T-helper 2 cell treated with Interferon-gamma antibody and Interleukin-4, amounts not matched to agents 5 μg/mL and 100 μg/mL, for 36 hours (primary cell): Measurements from ENCODE around the gene UNC13C.

Source experiments
- DNase-seq: peaks from one replicate; pipeline ENCODE4 v3.0.0; 2021; ENCODE audit warnings: low spot score
- H3K27ac Mint-ChIP-seq: one replicate; pipeline ENCODE4 v1.8.0; 2021; ENCODE audit warnings: mild to moderate bottlenecking, mixed read lengths
- H3K27me3 Mint-ChIP-seq: one replicate; pipeline ENCODE4 v1.8.0; 2021; ENCODE audit warnings: low read depth, mixed read lengths
- H3K36me3 Mint-ChIP-seq: one replicate; pipeline ENCODE4 v1.8.0; 2021; ENCODE audit warnings: low read depth, mixed read lengths
- H3K4me1 Mint-ChIP-seq: one replicate; pipeline ENCODE4 v1.8.0; 2021; ENCODE audit warnings: low read depth, mixed read lengths
- H3K4me3 Mint-ChIP-seq: one replicate; pipeline ENCODE4 v1.8.0; 2022; ENCODE audit warnings: mild to moderate bottlenecking, moderate library complexity, mixed read lengths
- H3K9me3 Mint-ChIP-seq: one replicate; pipeline ENCODE4 v1.8.0; 2021; ENCODE audit warnings: mixed read lengths

The UNC13C gene

GRCh38 chr15:54227569-54227968 lies 249.3 kb downstream of the UNC13C start:
- no peak for DNase-seq
- Mint-ChIP-seq H3K4me3 (no peak overlapping the region), H3K4me1 (no peaks in the 10 kb centered on the region), H3K27ac (no peak overlapping the region), H3K9me3 (peaks cover 26% of the 10 kb centered on the region), H3K27me3 (no peaks in the 10 kb centered on the region), H3K36me3 (no peaks in the 10 kb centered on the region)

GRCh38 chr15:54250326-54250725 lies 272.1 kb downstream of the UNC13C start:
- H3K4me1 Mint-ChIP-seq = no peaks in the 10 kb centered on the region
- H3K27me3 Mint-ChIP-seq = no peaks in the 10 kb centered on the region
- DNase-seq = no peak
- no peaks in the 10 kb centered on the region for H3K36me3 Mint-ChIP-seq
- no peak overlapping the region for H3K27ac Mint-ChIP-seq
- no peaks in the 10 kb centered on the region for H3K9me3 Mint-ChIP-seq
- no peak overlapping the region for H3K4me3 Mint-ChIP-seq

- Mint-ChIP-seq H3K36me3 (no peaks in the 10 kb centered on the region), H3K4me3 (no peak overlapping the region), H3K27me3 (no peaks in the 10 kb centered on the region), H3K9me3 (peaks cover 6% of the 10 kb centered on the region), H3K4me1 (no peaks in the 10 kb centered on the region), H3K27ac (no peak overlapping the region)
- no peak for DNase-seq
Measured at GRCh38 chr15:54256190-54256589, 277.9 kb downstream of the UNC13C start.

GRCh38 chr15:54273928-54274327 lies 295.7 kb downstream of the UNC13C start:
- Mint-ChIP-seq H3K27ac (no peak overlapping the region), H3K4me1 (no peaks in the 10 kb centered on the region), H3K36me3 (no peaks in the 10 kb centered on the region), H3K9me3 (no peaks in the 10 kb centered on the region), H3K4me3 (no peak overlapping the region), H3K27me3 (no peaks in the 10 kb centered on the region)
- DNase-seq = no peak

GRCh38 chr15:54277834-54278233 lies 299.6 kb downstream of the UNC13C start:
- DNase-seq = no peak
- Mint-ChIP-seq H3K27me3 (no peaks in the 10 kb centered on the region), H3K4me3 (no peak overlapping the region), H3K9me3 (no peaks in the 10 kb centered on the region), H3K4me1 (no peaks in the 10 kb centered on the region), H3K36me3 (no peaks in the 10 kb centered on the region), H3K27ac (no peak overlapping the region)

GRCh38 chr15:54280726-54281125 lies 302.5 kb downstream of the UNC13C start:
- H3K27ac Mint-ChIP-seq = no peak overlapping the region
- H3K9me3 Mint-ChIP-seq = no peaks in the 10 kb centered on the region
- H3K4me1 Mint-ChIP-seq = no peaks in the 10 kb centered on the region

GRCh38 chr15:54282228-54282836 lies 304.1 kb downstream of the UNC13C start:
- Mint-ChIP-seq H3K4me1 (no peaks in the 10 kb centered on the region), H3K27me3 (no peaks in the 10 kb centered on the region)

More at GRCh38 chr15:54280726-54281125, 302.5 kb downstream of the UNC13C start:
- Mint-ChIP-seq H3K27me3 (no peaks in the 10 kb centered on the region), H3K36me3 (no peaks in the 10 kb centered on the region), H3K4me3 (no peak overlapping the region)
- no peak for DNase-seq

GRCh38 chr15:54288049-54288448 lies 309.8 kb downstream of the UNC13C start:
- Mint-ChIP-seq H3K9me3 (no peaks in the 10 kb centered on the region), H3K4me1 (no peaks in the 10 kb centered on the region), H3K36me3 (no peaks in the 10 kb centered on the region), H3K4me3 (no peak overlapping the region), H3K27ac (no peak overlapping the region), H3K27me3 (no peaks in the 10 kb centered on the region)
- no peak for DNase-seq

More at GRCh38 chr15:54282228-54282836, 304.1 kb downstream of the UNC13C start:
- no peak for DNase-seq
- no peak overlapping the region for H3K27ac Mint-ChIP-seq
- H3K36me3 Mint-ChIP-seq = no peaks in the 10 kb centered on the region
- no peak overlapping the region for H3K4me3 Mint-ChIP-seq
- H3K9me3 Mint-ChIP-seq = no peaks in the 10 kb centered on the region

- Mint-ChIP-seq H3K4me3 (no peak overlapping the region), H3K36me3 (no peaks in the 10 kb centered on the region), H3K27ac (no peak overlapping the region), H3K4me1 (no peaks in the 10 kb centered on the region), H3K9me3 (no peaks in the 10 kb centered on the region), H3K27me3 (no peaks in the 10 kb centered on the region)
- no peak for DNase-seq
Measured at GRCh38 chr15:54289590-54290136, 311.4 kb downstream of the UNC13C start.

GRCh38 chr15:54298396-54298795 lies 320.2 kb downstream of the UNC13C start:
- Mint-ChIP-seq H3K9me3 (no peaks in the 10 kb centered on the region), H3K4me1 (no peaks in the 10 kb centered on the region), H3K36me3 (no peaks in the 10 kb centered on the region), H3K27me3 (no peaks in the 10 kb centered on the region), H3K4me3 (no peak overlapping the region), H3K27ac (no peak overlapping the region)
- no peak for DNase-seq

GRCh38 chr15:54304321-54304720 lies 326.1 kb downstream of the UNC13C start:
- Mint-ChIP-seq H3K4me1 (no peaks in the 10 kb centered on the region), H3K9me3 (no peaks in the 10 kb centered on the region), H3K27ac (no peak overlapping the region), H3K4me3 (no peak overlapping the region), H3K36me3 (no peaks in the 10 kb centered on the region), H3K27me3 (no peaks in the 10 kb centered on the region)
- DNase-seq = no peak

- Mint-ChIP-seq H3K4me1 (no peaks in the 10 kb centered on the region), H3K9me3 (no peaks in the 10 kb centered on the region), H3K27me3 (no peaks in the 10 kb centered on the region), H3K36me3 (no peaks in the 10 kb centered on the region), H3K27ac (no peak overlapping the region), H3K4me3 (no peak overlapping the region)
- no peak for DNase-seq
Measured at GRCh38 chr15:54305138-54305537, 326.9 kb downstream of the UNC13C start.

- H3K4me3 Mint-ChIP-seq = no peak overlapping the region
- no peaks in the 10 kb centered on the region for H3K9me3 Mint-ChIP-seq
- H3K27ac Mint-ChIP-seq = no peak overlapping the region
- no peaks in the 10 kb centered on the region for H3K27me3 Mint-ChIP-seq
- DNase-seq = no peak
- H3K4me1 Mint-ChIP-seq = no peaks in the 10 kb centered on the region
- H3K36me3 Mint-ChIP-seq = no peaks in the 10 kb centered on the region
Measured at GRCh38 chr15:54307252-54307902, 329.1 kb downstream of the UNC13C start.

GRCh38 chr15:54307926-54308325 lies 329.7 kb downstream of the UNC13C start:
- no peak for DNase-seq
- H3K4me1 Mint-ChIP-seq = no peaks in the 10 kb centered on the region
- no peaks in the 10 kb centered on the region for H3K9me3 Mint-ChIP-seq
- no peak overlapping the region for H3K4me3 Mint-ChIP-seq
- H3K36me3 Mint-ChIP-seq = no peaks in the 10 kb centered on the region
- no peaks in the 10 kb centered on the region for H3K27me3 Mint-ChIP-seq
- no peak overlapping the region for H3K27ac Mint-ChIP-seq
